ENCODE results near the gene NT5DC3. TPM values are rescaled to one million over a fixed set of nuclear protein-coding genes. Genes with fewer than 3 reads are reported as not detected.

NT5DC3 gene
- total RNA-seq, 1 donor from 2014 or later, result 4.2 TPM

DNA sequence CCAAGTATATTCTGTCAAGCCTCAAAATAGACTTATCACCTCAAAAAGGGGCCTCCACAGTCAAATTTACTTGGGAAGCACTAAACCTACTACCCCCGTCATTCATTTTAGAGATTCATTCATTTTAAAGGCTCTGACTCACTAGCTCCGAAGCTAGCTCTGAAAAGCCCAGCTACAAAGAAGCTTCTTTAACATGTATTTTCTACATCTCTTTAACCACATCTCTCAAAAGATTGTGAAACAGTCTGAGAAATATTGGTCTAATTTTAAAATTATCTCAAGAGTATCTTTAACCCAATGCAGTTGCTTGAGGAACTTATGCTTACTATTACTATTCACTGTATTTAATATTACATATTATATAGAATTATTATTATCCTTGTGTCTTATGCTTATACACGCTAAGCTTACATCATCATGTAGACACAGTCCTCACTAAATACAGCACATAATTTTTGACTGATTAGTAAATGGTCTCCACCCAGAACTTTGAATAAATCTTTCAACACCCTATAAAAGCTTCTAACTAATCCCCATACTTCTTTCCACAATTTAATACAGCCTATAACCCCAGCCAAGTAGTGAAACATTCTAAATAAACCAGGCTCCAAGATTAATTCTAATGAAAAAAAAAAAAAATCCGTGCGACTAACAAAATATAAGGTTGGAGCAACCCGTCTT is 7.8 kb downstream of the NT5DC3 start:
- no peak for DNase-seq (ENCODE audit: low read depth, low spot score)

GRCh38 chr12:103832048-103832997 is 8.7 kb downstream of the NT5DC3 start:
- no peak for DNase-seq (ENCODE audit: low read depth, low spot score)

- no peak for DNase-seq (ENCODE audit: low read depth, low spot score)
Measured at GRCh38 chr12:103830730-103831320, 10.2 kb downstream of the NT5DC3 start.

- DNase-seq (ENCODE audit: low read depth, low spot score), result no peak
Measured at GRCh38 chr12:103830025-103830725, 10.9 kb downstream of the NT5DC3 start.

DNA sequence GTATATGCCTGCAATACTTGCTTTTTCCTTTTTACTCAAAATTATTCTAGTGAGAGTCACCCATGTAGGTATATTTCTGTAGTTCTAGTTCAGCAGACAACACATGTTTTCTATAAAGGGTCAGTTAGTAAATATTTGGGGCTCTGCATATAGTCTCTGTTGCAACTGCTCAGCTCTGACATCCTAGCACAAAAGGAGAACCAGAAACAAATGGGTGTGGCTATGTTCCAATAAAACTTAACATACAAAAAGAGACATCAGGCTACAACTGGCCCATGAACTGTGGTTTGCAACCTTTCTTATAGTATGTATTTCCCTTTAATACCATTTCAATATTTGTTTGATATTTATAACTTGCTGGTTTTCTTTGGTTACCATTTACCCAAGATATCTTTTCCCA is 11.9 kb downstream of the NT5DC3 start:
- DNase-seq (ENCODE audit: low read depth, low spot score), result no peak

DNA sequence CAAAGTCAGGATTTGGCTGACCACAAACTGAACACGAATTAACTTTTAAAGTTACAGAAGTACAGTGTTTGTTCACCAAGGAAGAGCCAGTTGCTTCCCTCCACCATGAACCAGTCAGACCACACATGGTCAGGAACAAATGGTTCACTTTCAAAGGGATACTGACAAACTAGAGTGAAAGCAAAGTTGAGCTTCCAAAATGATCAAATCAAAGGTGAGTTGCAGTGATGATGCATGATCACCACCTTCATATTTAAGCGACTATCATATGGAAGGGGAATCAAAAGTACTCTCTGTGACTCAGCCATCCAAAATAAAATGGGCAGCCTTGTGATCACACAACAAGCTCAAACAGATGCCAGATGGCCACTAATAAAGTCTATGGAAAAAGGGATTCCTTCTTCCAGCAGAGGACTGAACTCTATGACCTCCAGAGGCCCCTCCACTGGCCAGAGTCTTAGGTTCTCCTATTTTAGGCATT is 13.1 kb downstream of the NT5DC3 start:
- DNase-seq (ENCODE audit: low read depth, low spot score), result no peak

- no peak for DNase-seq (ENCODE audit: low read depth, low spot score)
Measured at GRCh38 chr12:103824845-103825244, 16.2 kb downstream of the NT5DC3 start.

DNA sequence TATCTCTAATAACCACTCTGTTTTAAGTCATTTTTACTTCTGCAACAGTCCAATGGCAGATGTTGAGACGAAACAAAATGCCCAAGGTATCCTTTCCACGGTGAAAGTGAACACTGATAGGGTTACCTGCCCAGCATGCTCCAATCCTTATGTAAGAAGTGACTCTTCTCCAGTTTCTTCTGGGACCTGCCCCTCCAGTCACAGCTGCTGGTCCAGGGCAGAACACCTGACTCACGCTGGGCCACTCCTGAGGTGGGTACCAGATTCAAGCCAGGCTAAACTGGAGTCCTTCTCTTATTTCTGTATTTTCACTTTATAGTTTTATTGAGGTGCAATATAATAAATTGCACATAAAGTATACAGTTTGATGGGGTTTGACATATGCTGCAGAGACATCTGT is 16.7 kb downstream of the NT5DC3 start:
- DNase-seq (ENCODE audit: low read depth, low spot score), result no peak

GRCh38 chr12:103823871-103824270 is 17.2 kb downstream of the NT5DC3 start:
- DNase-seq (ENCODE audit: low read depth, low spot score), result no peak

GRCh38 chr12:103821773-103822172 is 19.3 kb downstream of the NT5DC3 start:
- no peak for DNase-seq (ENCODE audit: low read depth, low spot score)

GRCh38 chr12:103820881-103821489 is 20.0 kb downstream of the NT5DC3 start:
- no peak for DNase-seq (ENCODE audit: low read depth, low spot score)

DNA sequence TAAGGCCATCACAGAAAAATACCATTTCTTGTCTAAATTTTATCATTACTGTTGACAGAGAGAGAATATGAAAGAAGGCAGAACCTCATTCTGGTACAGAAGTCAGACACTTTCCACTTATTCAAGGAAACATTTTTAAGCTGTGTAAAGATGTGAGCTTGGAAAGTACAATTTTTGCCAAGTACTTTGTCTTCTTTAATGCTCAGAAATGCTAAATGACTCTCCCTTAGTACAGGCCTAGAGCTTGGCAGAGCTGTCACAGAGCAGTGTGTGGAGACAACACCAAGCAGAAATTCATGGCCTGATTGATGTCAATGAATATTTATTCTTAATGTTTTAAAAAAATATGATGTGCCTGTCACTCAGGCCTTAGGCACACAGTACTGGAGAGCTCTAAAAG is 20.7 kb downstream of the NT5DC3 start:
- no peak for DNase-seq (ENCODE audit: low read depth, low spot score)

- DNase-seq (ENCODE audit: low read depth, low spot score), result no peak
Measured at GRCh38 chr12:103819892-103820291, 21.1 kb downstream of the NT5DC3 start.

- no peak for DNase-seq (ENCODE audit: low read depth, low spot score)
Measured at GRCh38 chr12:103819312-103819711, 21.7 kb downstream of the NT5DC3 start.

DNA sequence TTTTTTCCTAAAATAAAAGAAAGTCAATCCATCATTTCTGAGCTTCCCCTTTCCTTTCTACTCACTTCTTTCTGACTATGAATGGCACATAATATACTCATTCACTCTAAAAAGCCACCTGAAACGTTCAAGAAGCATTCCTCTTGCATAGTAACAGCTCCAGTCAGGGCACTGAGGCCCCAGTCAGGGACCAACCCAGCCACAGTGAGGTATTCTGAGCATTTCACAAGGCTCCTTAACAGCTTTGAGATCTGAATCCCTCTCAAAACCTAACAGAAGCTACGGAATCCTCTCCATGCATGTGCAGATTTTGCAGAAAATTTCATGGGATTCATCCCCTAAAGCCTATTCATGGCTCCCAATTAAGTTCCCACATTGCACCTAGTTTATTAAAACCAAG is 23.2 kb downstream of the NT5DC3 start:
- DNase-seq (ENCODE audit: low read depth, low spot score), result no peak

DNA sequence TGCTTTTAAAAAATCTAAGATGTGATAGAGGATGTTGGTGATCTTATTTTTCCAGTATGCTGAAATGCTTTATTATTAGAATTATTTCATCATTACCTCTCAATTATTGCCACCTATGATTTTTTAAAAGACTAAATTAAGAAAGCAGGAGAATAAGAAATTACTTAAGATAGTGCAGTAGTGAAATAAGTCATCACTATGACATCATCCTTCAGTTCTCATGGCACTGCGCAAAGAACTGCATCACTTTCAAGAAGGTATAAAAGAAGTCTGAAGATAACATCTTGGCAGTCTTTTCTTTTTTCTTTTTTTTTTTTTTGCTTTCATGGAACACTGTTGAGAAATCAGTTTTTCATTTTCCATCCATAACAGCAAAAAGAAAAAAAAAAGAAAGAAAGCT is 24.4 kb downstream of the NT5DC3 start:
- DNase-seq (ENCODE audit: low read depth, low spot score), result no peak

DNA sequence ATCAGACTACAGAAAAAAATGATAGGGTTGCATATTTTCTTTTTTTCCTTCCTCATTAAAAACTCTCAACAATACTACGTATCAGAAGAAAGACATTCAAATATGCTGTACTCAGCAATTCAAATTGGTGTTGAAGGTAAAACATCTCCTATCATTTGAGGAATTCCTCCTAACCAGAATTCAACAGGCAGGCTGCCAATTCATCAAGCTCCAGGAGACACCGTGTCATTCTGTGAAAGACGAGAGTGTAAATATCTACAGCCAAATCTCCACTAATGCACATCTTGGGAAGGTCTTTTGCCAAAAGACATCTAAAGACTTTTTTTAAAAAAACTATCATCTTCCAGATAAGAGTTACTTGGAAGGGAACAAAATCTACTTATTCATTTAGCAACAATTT is 26.6 kb downstream of the NT5DC3 start:
- DNase-seq (ENCODE audit: low read depth, low spot score), result no peak

DNA sequence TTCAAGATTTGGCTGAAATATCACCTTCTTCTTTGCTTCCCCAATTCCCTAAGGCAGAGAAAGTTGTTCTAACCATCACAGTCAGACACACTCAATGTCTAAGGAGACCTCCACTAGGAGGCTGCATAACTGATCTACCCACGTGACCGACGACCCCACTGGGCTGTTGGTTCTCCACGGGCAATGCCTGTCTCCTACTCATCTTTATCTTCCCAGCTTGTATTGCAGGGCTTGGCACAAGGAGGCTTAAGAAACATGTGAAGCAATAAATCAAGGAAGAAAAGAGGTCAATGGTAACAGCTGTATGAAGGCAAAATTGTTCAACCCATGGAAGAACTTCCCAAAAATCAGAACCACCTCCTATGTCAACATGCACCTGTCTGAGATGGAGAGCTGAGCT is 27.1 kb downstream of the NT5DC3 start:
- no peak for DNase-seq (ENCODE audit: low read depth, low spot score)

- DNase-seq (ENCODE audit: low read depth, low spot score), result no peak
Measured at GRCh38 chr12:103813426-103813825, 27.6 kb downstream of the NT5DC3 start.

DNA sequence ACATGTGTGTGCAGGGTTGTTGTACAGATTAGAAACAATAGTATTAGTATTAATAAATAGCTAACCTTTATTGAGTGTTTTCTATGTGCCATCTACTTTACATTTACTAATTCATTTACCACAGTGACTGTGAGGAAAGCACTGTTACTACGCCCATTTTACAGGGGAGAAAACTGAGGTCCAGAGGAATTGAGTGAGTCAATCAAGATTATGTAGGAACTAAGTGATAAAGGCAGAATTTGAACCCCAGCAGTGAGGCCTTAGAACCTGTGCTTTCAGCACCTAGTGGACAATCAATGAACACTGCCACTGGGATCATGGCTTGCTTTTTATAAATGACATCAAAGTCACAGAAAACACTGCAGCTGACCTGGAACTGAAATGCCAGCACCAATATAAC is 28.2 kb downstream of the NT5DC3 start:
- no peak for DNase-seq (ENCODE audit: low read depth, low spot score)

DNA sequence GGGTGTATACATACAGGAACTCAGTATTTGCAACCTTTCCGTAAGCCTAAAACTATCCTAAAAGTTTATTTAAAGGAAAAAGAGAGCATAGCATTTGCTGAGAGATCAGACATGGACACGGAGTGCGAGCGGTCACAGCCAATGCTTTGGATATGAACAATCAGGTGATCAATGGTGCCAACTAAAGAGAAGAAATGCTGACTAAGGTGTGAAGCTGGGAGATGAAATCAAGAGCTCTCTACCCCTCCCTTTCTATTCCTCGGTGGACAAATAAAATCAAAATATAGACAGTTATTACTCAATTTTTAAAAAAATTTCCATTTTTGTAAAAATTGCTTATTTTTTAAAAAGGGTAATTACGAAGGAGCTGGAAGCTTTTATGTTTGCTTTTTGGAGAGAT is 29.2 kb downstream of the NT5DC3 start:
- DNase-seq (ENCODE audit: low read depth, low spot score), result no peak
